ENCODE results near the gene BORCS5. TPM values are rescaled to one million over a fixed set of nuclear protein-coding genes. Genes with fewer than 3 reads are reported as not detected.
A peak's percentile ranks its signal among the peaks of the same experiment; 100 is the strongest.

BORCS5 gene
- total and polyA plus RNA-seq, 2 experiments from 2014 or later: 7.7 to 14.1 TPM

DNA sequence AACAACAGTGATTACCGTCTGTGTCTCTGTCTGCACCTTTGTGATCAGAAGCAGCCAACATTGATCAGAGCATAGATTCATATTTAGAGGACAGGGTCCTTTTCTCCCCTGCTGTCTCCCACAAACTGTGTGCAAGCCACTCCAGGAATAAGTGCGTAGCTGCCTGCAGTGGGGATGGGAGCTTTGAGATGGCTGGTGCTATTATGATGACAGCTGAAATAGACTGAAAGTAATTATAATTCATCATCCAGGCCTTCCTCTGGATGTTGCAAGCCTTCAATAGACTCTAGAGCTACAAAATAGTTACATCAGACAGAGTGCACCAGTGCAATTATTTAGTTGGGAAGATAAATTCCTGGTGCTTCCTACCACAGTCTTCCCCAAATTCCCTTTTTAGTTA is 68.1 kb downstream of the BORCS5 start:
- Histone ChIP-seq H3K9ac (no peak overlapping the region), H2AFZ (no peak overlapping the region), H3K36me3 (ENCODE audit: low read depth) (no peaks in the 10 kb centered on the region), H4K20me1 (ENCODE audit: insufficient read depth) (no peaks in the 10 kb centered on the region), H3K27ac (no peak overlapping the region), H3K9me3 (ENCODE audit: low read depth) (no peaks in the 10 kb centered on the region), H3K4me2 (ENCODE audit: unreplicated experiment) (peak overlapping the region; percentile 28), H3K4me1 (ENCODE audit: insufficient read depth) (0 out of 2 replicates have a peak, but pooled peaks cover 11% of the 10 kb centered on the region), H3K27me3 (replicated peaks; ENCODE audit: insufficient read depth) (no peaks in the 10 kb centered on the region), H3K79me2 (ENCODE audit: insufficient read depth) (peaks cover 6% of the 10 kb centered on the region), H3F3A (ENCODE audit: insufficient read depth) (no peaks in the 10 kb centered on the region), H3K9me2 (ENCODE audit: insufficient read depth) (no peaks in the 10 kb centered on the region), H3K4me3 (no peak overlapping the region)
- no peak for TF ChIP-seq EZH2 (IDR thresholded peaks at IDR 0.05; ENCODE audit: insufficient read depth, poor library complexity, severe bottlenecking)
- no peak for TF ChIP-seq EZH2phosphoT487 (IDR thresholded peaks at IDR 0.05; ENCODE audit: insufficient read depth, low read depth)
- WGBS, 2 experiments (ENCODE audit: low coverage in 1 of 2, low lambda C conversion rate in 2 of 2, missing lambda C conversion rate in 2 of 2): 93 to 100% methylated on average over 2 of the region's 2 CpGs
- in situ Hi-C loops (cut with MboI): no loop called here
- no peak for DNase-seq

DNA sequence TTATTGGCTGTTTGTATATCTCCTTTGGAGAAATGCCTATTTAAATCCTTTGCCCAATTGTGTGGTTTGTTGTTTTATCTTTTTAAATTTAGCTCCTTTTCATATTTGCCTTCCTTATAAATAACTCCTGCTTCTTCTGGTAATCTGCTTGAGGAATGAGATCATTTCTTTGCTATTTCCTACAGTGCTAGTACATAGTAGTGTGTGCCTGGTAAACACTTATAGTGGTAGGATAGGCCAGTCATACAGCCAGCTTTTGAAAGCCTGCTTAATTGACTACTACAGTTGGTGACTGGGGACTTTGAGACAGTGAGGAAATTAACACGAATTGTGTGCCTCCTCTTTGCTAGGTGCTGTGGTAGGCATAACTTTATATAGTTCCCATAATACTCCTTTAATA is 68.7 kb downstream of the BORCS5 start:
- H3F3A ChIP-seq (ENCODE audit: insufficient read depth): no peaks in the 10 kb centered on the region
- H3K9ac ChIP-seq: no peak overlapping the region
- no peak overlapping the region for H3K4me3 ChIP-seq
- H2AFZ ChIP-seq: no peak overlapping the region
- no peaks in the 10 kb centered on the region for H3K9me2 ChIP-seq (ENCODE audit: insufficient read depth)
- TF ChIP-seq EZH2 (IDR thresholded peaks at IDR 0.05; ENCODE audit: insufficient read depth, poor library complexity, severe bottlenecking): no peak
- TF ChIP-seq EZH2phosphoT487 (IDR thresholded peaks at IDR 0.05; ENCODE audit: insufficient read depth, low read depth): no peak
- peaks cover 6% of the 10 kb centered on the region for H3K79me2 ChIP-seq (ENCODE audit: insufficient read depth)
- H3K9me3 ChIP-seq (ENCODE audit: low read depth): no peaks in the 10 kb centered on the region
- DNase-seq: peak; percentile 42
- peaks cover 12% of the 10 kb centered on the region; the same call in 1 of the 2 replicates for H3K4me1 ChIP-seq (ENCODE audit: insufficient read depth)
- no peak overlapping the region for H3K27ac ChIP-seq
- no peaks in the 10 kb centered on the region for H3K36me3 ChIP-seq (ENCODE audit: low read depth)
- peak overlapping the region; percentile 28 for H3K4me2 ChIP-seq (ENCODE audit: unreplicated experiment)
- H3K27me3 ChIP-seq (replicated peaks; ENCODE audit: insufficient read depth): no peaks in the 10 kb centered on the region
- in situ Hi-C loops (cut with MboI): no loop called here
- H4K20me1 ChIP-seq (ENCODE audit: insufficient read depth): no peaks in the 10 kb centered on the region
- 84 to 97% methylated on average over 1 of the region's 1 CpG for WGBS, 2 experiments (ENCODE audit: low coverage in 1 of 2, low lambda C conversion rate in 2 of 2, missing lambda C conversion rate in 2 of 2)

DNA sequence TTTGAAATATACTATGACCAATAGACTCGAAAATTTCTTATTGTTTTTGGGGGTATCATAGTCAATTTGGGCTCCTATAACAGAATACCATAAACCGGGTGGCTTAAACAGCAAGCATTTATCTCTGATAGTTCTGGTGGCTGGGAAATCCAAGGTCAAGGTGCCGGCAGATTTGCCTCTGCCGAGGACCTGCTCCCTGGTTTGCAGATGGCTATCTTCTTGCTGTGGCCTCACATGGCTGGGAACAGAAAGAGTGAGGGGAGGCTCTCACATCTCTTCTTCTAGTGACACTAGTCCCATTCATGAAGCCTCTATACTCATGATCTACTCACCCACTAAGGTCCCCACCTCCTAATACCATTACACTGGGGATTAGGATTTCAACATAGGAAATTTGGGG is 70.7 kb downstream of the BORCS5 start:
- Histone ChIP-seq H3K79me2 (ENCODE audit: insufficient read depth) (peaks cover 6% of the 10 kb centered on the region), H3F3A (ENCODE audit: insufficient read depth) (no peaks in the 10 kb centered on the region), H3K9ac (no peak overlapping the region), H3K4me2 (ENCODE audit: unreplicated experiment) (no peak overlapping the region), H3K9me2 (ENCODE audit: insufficient read depth) (no peaks in the 10 kb centered on the region), H3K4me1 (ENCODE audit: insufficient read depth) (peaks cover 23% of the 10 kb centered on the region), H3K9me3 (ENCODE audit: low read depth) (no peaks in the 10 kb centered on the region), H2AFZ (no peak overlapping the region), H3K27me3 (replicated peaks; ENCODE audit: insufficient read depth) (no peaks in the 10 kb centered on the region), H4K20me1 (ENCODE audit: insufficient read depth) (no peaks in the 10 kb centered on the region), H3K27ac (no peak overlapping the region), H3K4me3 (no peak overlapping the region), H3K36me3 (ENCODE audit: low read depth) (no peaks in the 10 kb centered on the region)
- in situ Hi-C loops (cut with MboI): no loop called here
- no peak for TF ChIP-seq EZH2 (IDR thresholded peaks at IDR 0.05; ENCODE audit: insufficient read depth, poor library complexity, severe bottlenecking)
- TF ChIP-seq EZH2phosphoT487 (IDR thresholded peaks at IDR 0.05; ENCODE audit: insufficient read depth, low read depth): no peak
- no peak for DNase-seq
- WGBS, 2 experiments (ENCODE audit: low coverage in 1 of 2, low lambda C conversion rate in 2 of 2, missing lambda C conversion rate in 2 of 2): 93 to 99% methylated on average over 4 of the region's 4 CpGs

DNA sequence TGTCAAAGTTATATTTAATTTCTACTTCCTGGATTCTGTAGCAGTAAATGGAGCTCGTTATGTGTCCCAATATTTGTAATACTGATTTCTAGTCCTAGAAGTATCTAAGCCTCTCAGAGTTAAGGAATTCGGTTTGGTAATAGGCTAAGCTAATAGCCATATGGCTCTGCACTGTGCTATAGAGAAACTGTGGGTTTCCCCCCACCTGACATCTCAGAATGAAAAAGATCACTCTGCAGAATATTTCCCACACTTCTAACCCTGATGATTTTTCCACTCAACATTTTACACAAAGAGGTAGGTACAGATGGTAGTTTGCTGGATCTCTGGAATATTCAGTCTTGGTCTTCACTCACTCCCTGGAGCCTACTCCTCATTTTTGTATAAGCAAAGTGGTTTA is 71.2 kb downstream of the BORCS5 start:
- Histone ChIP-seq H3K27me3 (replicated peaks; ENCODE audit: insufficient read depth) (no peaks in the 10 kb centered on the region), H3K36me3 (ENCODE audit: low read depth) (no peaks in the 10 kb centered on the region), H3K4me2 (ENCODE audit: unreplicated experiment) (no peak overlapping the region), H3K9me2 (ENCODE audit: insufficient read depth) (no peaks in the 10 kb centered on the region), H2AFZ (no peak overlapping the region), H3F3A (ENCODE audit: insufficient read depth) (no peaks in the 10 kb centered on the region), H3K27ac (no peak overlapping the region), H3K4me3 (no peak overlapping the region), H3K9ac (no peak overlapping the region), H3K4me1 (ENCODE audit: insufficient read depth) (peaks cover 23% of the 10 kb centered on the region), H3K9me3 (ENCODE audit: low read depth) (no peaks in the 10 kb centered on the region), H3K79me2 (ENCODE audit: insufficient read depth) (peaks cover 6% of the 10 kb centered on the region), H4K20me1 (ENCODE audit: insufficient read depth) (no peaks in the 10 kb centered on the region)
- TF ChIP-seq EZH2phosphoT487 (IDR thresholded peaks at IDR 0.05; ENCODE audit: insufficient read depth, low read depth) (no peak), EZH2 (IDR thresholded peaks at IDR 0.05; ENCODE audit: insufficient read depth, poor library complexity, severe bottlenecking) (no peak)
- 87 to 91% methylated on average over 2 of the region's 2 CpGs for WGBS, 2 experiments (ENCODE audit: low coverage in 1 of 2, low lambda C conversion rate in 2 of 2, missing lambda C conversion rate in 2 of 2)
- DNase-seq: no peak
- in situ Hi-C loops (cut with MboI): no loop called here

Measured in GM23248 (cell line).